ENCODE results near the gene BTBD1.
A peak's percentile ranks its signal among the peaks of the same experiment; 100 is the strongest.
"Not testable (repeated sequence)": the region's sequence is repeated elsewhere in the genome, so short reads cannot be mapped to it uniquely, and the experiment has no call there.

Gene BTBD1

GRCh38 chr15:83092309-83092976, 25.4 kb upstream of the BTBD1 start:
- DNase-seq = no peak

- DNase-seq = not testable (repeated sequence)
These were observed 24.9 kb upstream of the BTBD1 start for GRCh38 chr15:83091965-83092308.

GRCh38 chr15:83090465-83090864, 23.4 kb upstream of the BTBD1 start:
- DNase-seq = no peak

- no peak for DNase-seq
These were observed 21.8 kb upstream of the BTBD1 start for GRCh38 chr15:83088876-83089275.

GRCh38 chr15:83087576-83087975, 20.5 kb upstream of the BTBD1 start:
- no peak for DNase-seq

GRCh38 chr15:83085864-83086552, 19.0 kb upstream of the BTBD1 start:
- not testable (repeated sequence) for DNase-seq

GRCh38 chr15:83085461-83085860, 18.4 kb upstream of the BTBD1 start:
- not testable (repeated sequence) for DNase-seq

GRCh38 chr15:83082730-83083386, 15.8 kb upstream of the BTBD1 start:
- DNase-seq = no peak

- no peak for DNase-seq
These were observed 14.4 kb upstream of the BTBD1 start for GRCh38 chr15:83081256-83082014.

- no peak for DNase-seq
These were observed 11.7 kb upstream of the BTBD1 start for GRCh38 chr15:83078712-83079111.

- DNase-seq = no peak
These were observed 10.6 kb upstream of the BTBD1 start for GRCh38 chr15:83077491-83078230.

GRCh38 chr15:83069211-83069642, 2.2 kb upstream of the BTBD1 start:
- DNase-seq = not testable (repeated sequence)

- no peak for DNase-seq
These were observed 1.0 kb upstream of the BTBD1 start for GRCh38 chr15:83068054-83068453.

- DNase-seq = no peak
These were observed 548 bp upstream of the BTBD1 start for GRCh38 chr15:83067638-83067962.

- peak; percentile 6 to 43 for DNase-seq
These were observed 868 bp downstream of the BTBD1 start for GRCh38 chr15:83066034-83066733.

GRCh38 chr15:83065431-83065830, 1.6 kb downstream of the BTBD1 start:
- peak in 1 of 2 experiments; percentile 16 for DNase-seq

GRCh38 chr15:83064859-83065258, 2.2 kb downstream of the BTBD1 start:
- DNase-seq = peak in 1 of 2 experiments; percentile 8

- no peak for DNase-seq
These were observed 3.5 kb downstream of the BTBD1 start for GRCh38 chr15:83063551-83063950.

GRCh38 chr15:83062768-83063180, 4.3 kb downstream of the BTBD1 start:
- DNase-seq = no peak

- no peak for DNase-seq
These were observed 5.4 kb downstream of the BTBD1 start for GRCh38 chr15:83061680-83062079.

- DNase-seq = no peak
These were observed 9.2 kb downstream of the BTBD1 start for GRCh38 chr15:83057696-83058376.

All from NCI-H526 (cell line).